ENCODE measurements around the gene COL6A3.

Gene COL6A3

GRCh38 chr2:237413777-237414661, at the start of gene COL6A3:
TSS of gene COL6A3 (minus strand) at chr2:237414164. CDS start at chr2:237396817, 17,347 bp downstream.
- no peak for DNase-seq

- DNase-seq, result no peak
Measured at GRCh38 chr2:237459741-237460174, 45.8 kb upstream of the COL6A3 start.

- no peak for DNase-seq
Measured at GRCh38 chr2:237459226-237459625, 45.3 kb upstream of the COL6A3 start.

GRCh38 chr2:237458519-237458918, 44.6 kb upstream of the COL6A3 start:
- no peak for DNase-seq

GRCh38 chr2:237457388-237457941, 43.5 kb upstream of the COL6A3 start:
- DNase-seq, result no peak

GRCh38 chr2:237456200-237456843, 42.4 kb upstream of the COL6A3 start:
- DNase-seq, result no peak

- DNase-seq, result no peak
Measured at GRCh38 chr2:237455764-237456163, 41.8 kb upstream of the COL6A3 start.

GRCh38 chr2:237453671-237454070, 39.7 kb upstream of the COL6A3 start:
- DNase-seq, result no peak

GRCh38 chr2:237452861-237453260, 38.9 kb upstream of the COL6A3 start:
- DNase-seq, result no peak

- no peak for DNase-seq
Measured at GRCh38 chr2:237451643-237452469, 37.9 kb upstream of the COL6A3 start.

- DNase-seq, result no peak
Measured at GRCh38 chr2:237450583-237450982, 36.6 kb upstream of the COL6A3 start.

GRCh38 chr2:237450108-237450507, 36.1 kb upstream of the COL6A3 start:
- no peak for DNase-seq

- DNase-seq, result no peak
Measured at GRCh38 chr2:237449193-237449881, 35.4 kb upstream of the COL6A3 start.

- DNase-seq, result no peak
Measured at GRCh38 chr2:237448626-237449025, 34.7 kb upstream of the COL6A3 start.

GRCh38 chr2:237448171-237448570, 34.2 kb upstream of the COL6A3 start:
- no peak for DNase-seq

- no peak for DNase-seq
Measured at GRCh38 chr2:237447496-237447895, 33.5 kb upstream of the COL6A3 start.

GRCh38 chr2:237446338-237446665, 32.3 kb upstream of the COL6A3 start:
- no peak for DNase-seq

- no peak for DNase-seq
Measured at GRCh38 chr2:237445611-237446337, 31.8 kb upstream of the COL6A3 start.

- DNase-seq, result no peak
Measured at GRCh38 chr2:237444071-237444470, 30.1 kb upstream of the COL6A3 start.

- DNase-seq, result no peak
Measured at GRCh38 chr2:237441605-237442274, 27.8 kb upstream of the COL6A3 start.

- no peak for DNase-seq
Measured at GRCh38 chr2:237440819-237441281, 26.9 kb upstream of the COL6A3 start.
